ENCODE measurements around the gene NGEF. TPM values are rescaled to one million over a fixed set of nuclear protein-coding genes. Genes with fewer than 3 reads are reported as not detected.

The NGEF gene
- polyA plus RNA-seq, 2 donors = 8.4 to 11.4 TPM

Other genes with a start within 250 kb of the NGEF start
- gene KCNJ13, start 236.7 kb downstream of the NGEF start, polyA plus RNA-seq = not detected
- gene SNORC, start 143.0 kb downstream of the NGEF start, polyA plus RNA-seq = 1 to 10 TPM; 1.0 to 2.4 TPM
- not detected for gene NEU2, start 19.4 kb upstream of the NGEF start, polyA plus RNA-seq
- gene INPP5D, start 47.1 kb upstream of the NGEF start, polyA plus RNA-seq = 1 to 10 TPM; 3.4 to 5.6 TPM
- 1 to 10 TPM; 5.9 to 8.2 TPM for gene ATG16L1, start 238.4 kb upstream of the NGEF start, polyA plus RNA-seq